RCC 7860 (cell line): Measurements from ENCODE around the gene SCAF8.
"Not testable (repeated sequence)": the region's sequence is repeated elsewhere in the genome, so short reads cannot be mapped to it uniquely, and the experiment has no call there.

Experiments used
- DNase-seq: peaks from one replicate; pipeline ENCODE4 v3.0.0-alpha.2; 2015; ENCODE audit warnings: low spot score
- FAIRE-seq: peaks from 2 replicates; lab custom pipeline; 2012; peaks lifted over from hg19 to GRCh38; lab: Jason Lieb, UNC

Gene SCAF8

DNA sequence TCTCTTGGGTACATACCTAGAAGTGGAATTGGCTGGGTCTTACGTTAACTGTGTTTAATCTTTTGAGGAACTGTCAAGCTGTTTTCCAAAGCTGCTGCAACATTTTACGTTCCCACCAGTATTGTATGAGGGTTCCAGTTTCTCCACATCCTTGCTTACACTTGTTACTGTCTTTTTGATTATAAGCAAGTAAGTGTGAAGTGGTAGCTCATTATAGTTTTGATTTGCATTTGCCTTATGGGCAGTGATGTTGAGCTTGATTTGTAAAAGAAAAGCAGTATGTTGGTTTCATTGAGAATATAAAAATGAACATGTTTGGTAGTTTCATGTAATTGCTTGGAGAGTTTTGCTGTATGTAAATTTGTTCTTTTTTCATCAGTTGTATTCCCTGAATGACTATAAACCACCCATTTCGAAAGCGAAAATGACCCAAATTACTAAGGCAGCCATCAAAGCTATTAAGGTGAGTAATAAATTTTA is 40.4 kb downstream of the SCAF8 start:
- no peak for FAIRE-seq
- DNase-seq, result no peak

DNA sequence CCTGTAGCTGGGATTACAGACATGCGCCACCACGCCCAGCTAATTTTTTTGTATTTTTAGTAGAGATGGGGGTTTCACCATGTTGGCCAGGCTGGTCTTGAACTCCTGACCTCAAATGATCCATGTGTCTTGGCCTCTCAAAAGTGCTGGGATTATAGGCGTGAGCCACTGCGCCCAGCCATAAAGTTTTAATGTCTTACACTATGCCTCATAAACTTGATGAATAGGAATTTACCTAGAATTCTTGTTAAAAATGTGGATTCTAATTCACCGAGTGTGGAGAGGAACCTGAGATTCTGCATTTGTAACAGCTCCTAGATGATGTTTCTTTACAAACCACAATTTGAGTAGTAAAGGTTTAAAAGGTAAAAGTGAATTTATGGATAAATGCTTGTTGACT is 45.9 kb downstream of the SCAF8 start:
- DNase-seq, FAIRE-seq: not testable (repeated sequence)

DNA sequence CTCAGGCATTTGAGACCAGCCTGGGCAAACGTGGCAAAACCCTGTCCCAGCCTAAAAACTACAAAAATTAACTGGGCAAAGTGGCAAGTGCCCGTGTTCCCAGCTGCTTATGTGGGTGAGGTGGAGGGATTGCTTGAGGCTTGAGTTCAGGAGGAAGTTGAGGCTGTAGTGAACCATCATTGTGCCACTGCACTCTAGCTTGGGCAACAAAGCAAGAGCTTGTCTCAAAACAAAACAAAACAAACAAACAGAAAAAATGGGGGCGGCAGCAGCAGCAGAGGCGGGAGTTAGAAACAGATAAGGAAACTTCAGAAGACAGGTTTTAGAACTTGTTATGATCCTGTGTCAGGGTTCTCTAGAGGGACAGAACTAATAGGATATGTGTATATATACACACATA is 49.0 kb downstream of the SCAF8 start:
- FAIRE-seq, result no peak
- DNase-seq, result no peak

DNA sequence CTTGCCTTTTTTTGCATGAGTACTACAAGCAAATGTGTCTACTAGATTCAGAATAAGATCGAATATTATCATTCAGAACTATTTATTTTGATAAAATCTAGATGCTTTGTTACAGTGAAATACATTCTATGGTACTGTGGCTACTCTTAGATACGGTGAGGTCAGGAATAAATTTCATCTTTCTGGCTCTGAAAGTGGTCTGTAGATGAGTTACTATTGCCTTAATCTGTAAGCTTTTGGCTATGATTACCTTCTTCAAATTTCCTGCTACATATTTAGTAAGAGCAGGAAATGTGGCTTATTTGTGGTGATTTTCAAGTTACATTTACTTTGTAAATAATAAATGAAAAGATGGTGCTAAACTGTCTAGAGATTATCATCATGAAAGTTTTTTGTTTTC is 50.0 kb downstream of the SCAF8 start:
- DNase-seq (no peak), FAIRE-seq (no peak)

DNA sequence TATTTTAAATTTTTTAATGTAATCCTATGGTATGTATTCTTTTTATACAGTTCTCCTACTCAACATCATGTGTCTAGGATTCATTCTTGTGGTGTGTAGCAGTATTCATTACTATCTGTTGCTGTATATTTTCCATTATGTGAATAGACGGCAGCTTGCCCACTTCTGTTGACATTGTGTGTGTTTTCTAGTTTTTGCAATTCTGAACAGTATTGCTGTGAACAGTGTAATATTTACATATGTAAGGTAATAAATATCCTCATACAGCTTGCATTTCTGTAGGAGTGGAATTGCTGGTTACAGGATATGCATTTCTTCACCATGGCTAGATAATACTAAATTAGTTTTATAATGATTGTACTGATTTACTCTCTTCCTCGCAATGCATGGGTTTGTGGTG is 51.9 kb downstream of the SCAF8 start:
- no peak for FAIRE-seq

DNA sequence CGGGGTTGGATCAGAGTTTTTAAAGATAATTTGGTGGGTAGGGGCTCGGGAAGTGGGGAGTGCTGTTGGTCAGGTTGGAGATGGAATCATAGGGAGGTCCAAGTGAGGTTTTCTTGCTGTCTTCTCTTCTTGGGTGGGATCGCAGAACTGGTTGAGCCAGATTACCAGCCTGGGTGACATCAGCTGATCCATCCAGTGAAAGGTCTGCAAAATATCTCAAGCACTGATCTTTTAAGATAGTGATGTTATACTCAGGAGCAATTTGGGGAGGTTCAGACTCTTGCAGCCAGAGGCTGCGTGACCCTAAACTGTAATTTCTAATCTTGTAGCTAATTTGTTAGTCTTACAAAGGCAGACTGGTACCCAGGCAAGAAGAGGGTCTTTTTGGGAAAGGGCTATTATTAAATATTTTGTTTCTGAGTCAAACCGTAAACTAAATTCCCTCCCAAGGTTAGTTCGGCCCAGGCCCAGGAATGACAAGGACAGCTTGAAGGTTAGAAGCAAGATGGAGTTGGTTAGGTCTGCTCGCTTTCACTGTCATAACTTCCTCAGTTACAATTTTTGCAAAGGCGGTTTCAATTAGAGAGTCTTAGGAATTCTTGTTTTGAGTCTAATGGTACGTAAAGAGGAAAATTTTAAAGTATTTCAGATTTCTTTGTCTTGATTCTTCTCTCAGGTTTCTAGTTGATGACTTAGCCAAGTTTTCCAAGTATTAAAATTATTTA is 53.1 kb downstream of the SCAF8 start:
- FAIRE-seq, result no peak
- no peak for DNase-seq

More for the DNA sequence above, 51.9 kb downstream of the SCAF8 start:
- DNase-seq, result no peak

DNA sequence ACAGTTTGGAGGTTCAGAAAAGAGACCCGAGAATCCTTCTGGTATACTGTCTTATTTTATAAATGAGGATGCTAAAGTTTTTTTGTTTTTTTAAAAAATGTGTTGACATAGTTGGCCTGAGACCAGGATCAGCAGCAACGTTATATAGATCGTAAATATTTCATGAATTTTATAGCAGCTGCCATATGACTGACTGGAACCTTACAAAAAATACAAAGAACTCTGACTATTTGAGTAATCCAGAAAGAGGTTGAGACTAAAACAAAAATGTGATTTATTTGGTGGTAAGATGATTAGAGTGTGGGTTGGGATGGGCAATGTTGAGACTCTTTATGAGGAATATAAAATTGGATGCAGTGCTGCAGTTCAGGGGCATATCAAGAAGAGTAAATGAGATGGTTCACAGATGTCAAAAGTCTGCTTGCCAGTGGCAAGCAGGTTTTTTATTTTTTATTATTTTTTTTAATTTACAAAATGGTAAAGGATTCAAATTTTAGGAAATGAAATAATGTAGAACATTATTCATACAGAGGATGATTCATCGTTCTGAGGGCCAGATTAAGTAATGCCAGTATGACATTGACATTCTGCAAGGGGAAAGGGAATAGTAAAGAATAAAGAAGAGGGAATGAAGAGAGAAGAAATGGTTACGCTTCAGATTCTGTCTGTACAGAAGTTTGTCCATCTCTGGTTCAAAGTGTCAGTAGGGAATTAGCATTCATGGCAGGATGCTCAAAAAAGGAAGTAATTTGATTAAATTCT is 58.5 kb downstream of the SCAF8 start:
- no peak for FAIRE-seq
- no peak for DNase-seq

DNA sequence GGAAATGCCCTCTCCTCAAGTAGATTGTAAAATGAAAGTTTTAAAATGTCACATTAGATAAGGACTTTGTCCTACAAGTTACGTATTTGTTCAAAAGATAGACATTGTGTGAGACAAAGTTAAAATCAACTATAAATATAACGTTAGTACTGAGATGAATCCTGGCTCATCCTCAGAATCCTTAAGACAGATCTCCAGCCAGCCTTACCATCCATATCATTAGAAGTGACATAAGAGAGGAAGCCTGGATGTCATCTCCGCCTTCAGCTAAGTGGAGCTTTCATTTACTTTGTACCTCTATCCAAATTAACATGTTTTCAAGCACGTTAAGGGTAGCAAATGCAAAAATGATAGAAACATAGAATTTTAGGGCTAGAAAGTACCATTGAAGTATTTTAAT is 59.1 kb downstream of the SCAF8 start:
- no peak for FAIRE-seq

DNA sequence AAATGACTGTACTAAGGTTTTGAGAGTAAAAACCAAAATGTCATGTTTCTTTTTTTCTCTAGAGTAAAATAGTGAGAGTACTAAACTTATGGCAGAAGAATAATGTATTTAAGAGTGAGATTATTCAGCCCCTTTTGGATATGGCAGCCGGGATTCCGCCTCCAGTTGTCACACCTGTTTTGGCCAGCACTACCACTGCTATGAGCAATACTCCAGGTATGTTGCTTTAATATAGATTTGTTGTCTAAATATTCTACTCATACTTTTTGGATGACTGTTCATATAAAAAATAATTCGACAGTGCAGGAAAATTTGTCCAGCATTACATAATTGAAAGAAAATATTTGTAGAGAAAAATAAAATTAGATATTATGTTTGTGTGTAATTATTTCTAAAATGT is 59.5 kb downstream of the SCAF8 start:
- no peak for DNase-seq
- FAIRE-seq, result no peak

More for the DNA sequence above, 59.1 kb downstream of the SCAF8 start:
- DNase-seq, result no peak

DNA sequence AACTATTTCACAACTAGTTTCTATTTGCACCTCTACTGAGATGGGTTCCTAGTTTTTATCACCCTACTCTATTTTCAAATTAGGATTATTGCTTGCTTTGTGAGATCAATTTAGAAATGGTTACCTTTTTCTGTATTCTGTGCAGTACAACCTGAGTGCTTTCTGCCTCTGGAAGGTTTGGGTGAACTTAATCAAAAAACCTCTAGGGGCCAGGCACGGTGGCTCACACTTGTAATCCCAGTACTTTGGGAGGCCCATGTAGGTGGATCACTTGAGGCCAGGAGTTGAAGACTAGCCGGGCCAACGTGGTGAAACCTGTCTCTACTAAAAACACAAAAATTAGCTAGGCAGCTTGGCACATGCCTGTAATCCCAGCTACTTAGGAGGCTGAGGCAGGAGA is 63.3 kb downstream of the SCAF8 start:
- FAIRE-seq (no peak), DNase-seq (no peak)

DNA sequence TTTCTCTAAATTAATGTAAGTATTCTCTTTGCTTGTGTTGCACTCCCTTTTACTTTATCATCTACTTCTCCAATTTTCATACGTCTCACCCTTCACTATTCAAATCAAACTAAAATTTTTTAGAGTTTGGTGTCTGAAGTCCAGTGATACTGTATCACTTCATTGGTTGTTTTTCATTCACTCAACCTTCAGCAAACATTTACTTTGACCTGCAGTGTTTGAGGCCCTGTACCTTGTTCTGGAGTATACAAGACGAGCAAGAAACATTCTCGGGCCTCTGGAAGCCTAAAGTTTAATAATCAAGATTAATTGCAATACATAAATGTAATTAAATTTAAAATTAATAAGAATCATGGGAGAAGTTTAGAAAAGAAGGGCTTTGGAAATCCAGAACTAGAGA is 64.6 kb downstream of the SCAF8 start:
- FAIRE-seq (no peak), DNase-seq (no peak)

DNA sequence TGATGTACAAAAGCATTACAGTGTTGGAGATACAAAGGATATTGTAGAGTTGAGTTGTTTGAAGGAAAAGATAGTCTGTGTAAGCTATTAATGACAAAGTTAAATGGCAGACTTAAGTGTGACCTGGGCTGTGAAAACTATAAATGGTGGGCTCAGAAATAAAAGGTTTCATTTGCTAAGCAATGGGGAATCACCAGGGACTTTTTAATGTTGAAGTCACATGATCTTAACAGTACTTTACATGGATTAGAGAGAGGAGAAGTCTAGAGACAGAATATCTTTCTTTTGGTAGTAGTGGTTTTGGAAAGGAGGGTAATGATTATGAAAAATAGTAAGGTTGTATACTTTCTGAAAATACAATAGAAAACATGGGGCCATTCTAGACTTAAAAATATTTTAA is 67.1 kb downstream of the SCAF8 start:
- DNase-seq, result no peak

DNA sequence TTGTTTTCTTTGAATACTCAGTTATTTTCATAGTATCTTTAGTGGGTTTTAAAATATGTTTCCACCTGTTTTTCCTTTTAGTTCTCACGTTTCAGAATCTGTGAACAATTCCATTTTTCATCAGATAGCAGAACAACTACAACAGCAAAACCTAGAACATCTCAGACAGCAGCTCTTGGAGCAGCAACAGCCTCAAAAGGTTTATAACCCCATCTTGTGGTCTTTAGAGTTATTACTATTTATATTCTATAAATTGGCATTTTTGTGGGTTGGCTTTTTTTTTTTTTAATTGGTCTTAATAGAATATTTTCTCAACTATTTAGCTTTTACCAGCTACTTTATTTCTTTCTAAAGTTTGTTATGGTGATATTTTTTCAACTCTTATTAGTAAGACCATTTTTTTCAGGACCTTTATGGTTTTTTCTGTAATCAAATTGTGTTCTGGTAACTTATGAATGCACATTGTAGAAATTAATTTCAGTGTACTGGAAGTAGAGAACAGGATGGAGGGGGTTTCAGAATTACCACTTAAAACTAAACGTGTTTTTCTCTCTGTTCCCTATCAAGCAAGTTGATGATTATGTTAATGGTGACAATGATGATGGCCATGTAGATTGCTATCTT is 72.2 kb downstream of the SCAF8 start:
- FAIRE-seq (peak; percentile 63), DNase-seq (no peak)

More for the DNA sequence above, 67.1 kb downstream of the SCAF8 start:
- no peak for FAIRE-seq

DNA sequence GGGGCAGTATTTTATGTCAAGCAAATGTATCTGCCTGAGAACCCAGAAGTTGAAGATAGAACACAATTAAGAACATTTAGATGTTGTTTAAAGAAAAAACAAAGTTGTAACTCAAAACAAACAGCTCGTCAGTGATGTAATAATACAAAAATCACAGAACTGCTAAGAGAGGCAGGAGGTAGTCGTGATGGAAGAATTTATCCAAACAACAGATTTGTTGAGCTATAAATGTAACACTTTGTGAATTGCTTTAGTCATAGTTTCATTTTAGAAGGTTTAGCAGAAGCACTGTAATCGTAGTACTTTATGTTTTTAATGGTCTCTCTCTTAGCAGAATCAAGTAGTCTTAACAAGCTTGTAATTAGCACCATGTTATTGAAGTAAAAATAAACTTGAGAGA is 73.6 kb downstream of the SCAF8 start:
- DNase-seq (no peak), FAIRE-seq (no peak)

DNA sequence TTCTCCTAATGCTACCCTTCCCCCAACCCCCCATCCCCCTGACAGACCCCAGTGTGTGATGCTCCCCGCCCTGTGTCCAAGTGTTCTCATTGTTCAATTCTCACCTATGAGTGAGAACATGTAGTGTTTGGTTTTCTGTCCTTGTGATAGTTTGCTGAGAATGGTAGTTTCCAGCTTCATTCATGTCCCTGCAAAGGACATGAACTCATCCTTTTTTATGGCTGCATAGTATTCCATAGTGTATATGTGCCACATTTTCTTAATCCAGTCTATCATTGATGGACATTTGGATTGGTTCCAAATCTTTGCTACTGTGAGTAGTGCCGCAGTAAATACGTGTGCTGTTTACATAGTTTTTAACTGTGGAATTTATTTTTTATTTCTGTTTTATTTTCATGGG is 78.4 kb downstream of the SCAF8 start:
- FAIRE-seq, DNase-seq: not testable (repeated sequence)

DNA sequence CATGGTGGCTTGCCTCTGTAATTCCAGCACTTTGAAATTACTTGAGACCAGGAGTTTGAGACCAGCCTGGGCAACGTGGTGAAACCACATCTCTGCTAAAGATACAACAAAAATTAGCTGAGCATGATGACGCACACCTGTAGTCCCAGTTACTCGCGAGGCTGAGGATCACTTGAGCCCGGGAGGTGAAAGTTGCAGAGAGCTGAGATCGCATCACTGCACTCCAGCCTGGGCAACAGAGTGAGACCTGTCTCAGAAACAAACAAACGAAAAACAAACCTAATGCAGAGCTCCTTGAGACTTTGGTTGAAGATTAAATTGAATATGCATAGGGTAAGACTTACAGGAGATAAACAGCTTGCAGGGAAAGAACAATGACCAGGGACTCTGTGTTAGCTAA is 80.8 kb downstream of the SCAF8 start:
- FAIRE-seq, result no peak
- no peak for DNase-seq

DNA sequence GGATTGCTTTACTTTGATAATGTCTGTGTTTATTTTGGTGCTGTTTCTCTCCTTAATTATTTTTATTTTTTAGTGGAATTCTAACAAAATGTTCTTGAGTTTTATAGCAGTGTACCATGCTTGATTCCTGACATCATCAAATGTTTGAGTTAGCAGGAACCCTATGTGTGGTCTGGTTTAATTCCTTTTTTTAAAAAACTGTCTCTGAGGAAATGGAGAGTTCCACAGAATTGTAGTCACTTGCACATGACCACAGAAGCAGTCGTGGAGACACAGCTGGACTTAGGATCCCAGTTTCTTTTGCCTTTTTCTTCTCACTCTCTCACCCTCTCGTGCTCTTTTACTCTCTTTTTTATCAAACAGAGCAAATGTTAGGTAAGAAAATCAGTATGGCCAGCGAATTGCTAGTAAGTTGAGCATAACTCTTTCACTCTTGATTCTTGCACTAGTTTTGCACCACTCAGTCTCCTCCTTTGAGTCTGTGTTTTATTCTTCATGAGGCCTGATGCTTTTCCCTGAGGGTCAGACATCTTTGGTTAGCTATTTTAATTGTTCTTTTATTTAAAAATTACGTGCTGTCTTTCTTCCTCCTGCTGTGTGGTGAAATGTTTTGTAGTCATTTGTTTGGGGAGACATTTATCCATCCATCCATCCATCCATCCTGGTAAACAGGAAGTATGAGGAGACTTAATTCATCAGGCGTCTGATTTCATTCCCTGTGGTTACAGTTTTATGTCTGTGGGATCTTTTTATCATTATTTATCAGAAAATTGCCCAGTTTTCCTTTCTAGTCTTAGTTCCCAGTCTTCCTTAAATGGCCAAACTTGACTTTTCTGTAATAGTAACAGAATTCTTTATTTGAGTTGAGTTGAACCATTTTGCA is 83.0 kb downstream of the SCAF8 start:
- DNase-seq, result no peak
- FAIRE-seq, result no peak

DNA sequence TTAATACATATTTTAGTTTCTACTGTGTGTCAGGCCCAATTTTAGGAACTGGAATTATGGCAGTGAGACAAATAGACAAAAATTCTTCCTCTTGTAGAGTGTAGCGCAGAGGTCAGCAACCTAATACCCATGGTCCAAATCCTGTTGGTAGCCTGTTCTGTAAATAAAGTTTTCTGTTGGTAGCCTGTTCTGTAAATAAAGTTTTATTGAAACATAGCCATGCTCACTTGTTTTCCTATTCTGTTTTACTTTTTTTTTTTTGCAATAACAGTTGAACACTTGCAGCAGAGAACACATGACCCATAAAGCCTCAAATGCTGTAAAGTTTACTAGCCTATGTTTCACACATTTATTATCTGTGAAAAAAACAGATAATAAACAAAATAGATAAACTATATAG is 87.9 kb downstream of the SCAF8 start:
- FAIRE-seq (no peak), DNase-seq (no peak)

DNA sequence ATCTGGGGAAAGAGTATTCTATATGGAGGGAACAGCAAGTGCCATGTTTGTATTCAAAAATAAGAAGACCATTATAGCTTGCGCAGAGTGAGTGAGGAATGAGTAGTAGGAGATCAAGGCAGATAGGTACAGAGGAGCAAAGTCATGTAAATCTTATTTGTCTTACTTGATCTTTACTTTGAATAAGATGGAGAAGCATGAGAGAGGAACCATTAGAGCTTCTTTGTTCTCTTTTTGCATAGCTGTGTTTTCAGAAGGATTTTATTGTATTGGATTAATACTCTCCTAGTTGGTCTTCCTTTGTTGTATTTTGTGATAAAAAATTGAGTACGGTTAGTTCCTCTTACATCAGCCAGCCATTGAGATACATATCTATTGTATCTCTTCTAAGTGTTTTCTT is 88.4 kb downstream of the SCAF8 start:
- FAIRE-seq (no peak), DNase-seq (no peak)

DNA sequence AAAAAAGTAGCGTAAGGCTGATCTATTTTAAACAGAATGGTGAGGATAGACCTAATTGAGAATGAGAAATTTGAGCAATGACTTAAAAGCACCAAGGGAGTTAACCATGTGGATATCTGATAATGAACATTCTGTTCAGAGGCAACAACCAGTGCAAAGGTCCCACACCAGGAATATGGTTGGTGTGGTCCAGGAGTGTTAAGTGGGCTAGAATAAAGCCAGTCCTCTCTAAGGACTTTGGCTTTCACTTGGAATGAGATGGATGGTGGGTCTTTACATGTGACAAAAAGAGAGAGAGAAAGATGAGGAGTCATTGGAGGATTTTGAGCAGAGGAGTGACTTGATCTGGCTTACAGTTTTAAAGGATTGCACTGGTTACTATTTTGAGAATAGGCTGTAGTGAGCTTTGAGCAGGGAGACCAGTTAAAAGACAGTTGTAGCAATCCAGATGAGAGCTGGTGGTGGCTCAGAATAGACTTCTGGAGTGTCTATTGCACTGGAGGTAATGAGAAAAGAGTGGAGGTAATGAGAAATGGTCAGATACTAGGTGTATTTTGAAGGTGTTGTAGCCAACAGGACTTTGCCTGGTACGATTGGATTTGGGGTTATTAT is 89.8 kb downstream of the SCAF8 start:
- no peak for DNase-seq
- FAIRE-seq, result no peak
